H9 (cell line): ENCODE measurements around the gene BTN1A1. TPM values are rescaled to one million over a fixed set of nuclear protein-coding genes. Genes with fewer than 3 reads are reported as not detected.

Experiments used
- DNase-seq: peaks from one replicate; pipeline ENCODE4 v3.0.0-alpha.2; 2017
- H2AFZ ChIP-seq: one replicate; pipeline ENCODE4 v1.6.1; 2013; ENCODE audit warnings: mild to moderate bottlenecking, low read length, control low read depth, moderate library complexity
- H2AK5ac ChIP-seq: 2 replicates; pipeline ENCODE4 v1.6.1; 2013; ENCODE audit warnings: low read length, control low read depth, mixed read lengths; ENCODE audit not compliant: insufficient read length
- H2BK120ac ChIP-seq: one replicate; pipeline ENCODE4 v1.6.1; 2013; ENCODE audit warnings: low read depth, mild to moderate bottlenecking, low read length, control low read depth, inconsistent platforms; ENCODE audit not compliant: poor library complexity, severe bottlenecking
- H2BK12ac ChIP-seq: 2 replicates; pipeline ENCODE4 v1.6.1; 2013; ENCODE audit warnings: low read length, control low read depth, mixed read lengths, low read depth; ENCODE audit not compliant: insufficient read length
- H2BK15ac ChIP-seq: 2 replicates; pipeline ENCODE4 v1.6.1; 2013; ENCODE audit warnings: low read depth, low read length, control low read depth
- H2BK20ac ChIP-seq: one replicate; pipeline ENCODE4 v1.6.1; 2013; ENCODE audit warnings: low read depth, mild to moderate bottlenecking, low read length, control low read depth, inconsistent platforms; ENCODE audit not compliant: poor library complexity, severe bottlenecking
- H2BK5ac ChIP-seq: 2 replicates; pipeline ENCODE4 v1.6.1; 2013; ENCODE audit warnings: low read length, control low read depth, mixed read lengths; ENCODE audit not compliant: insufficient read length
- H3K14ac ChIP-seq: 2 replicates; pipeline ENCODE4 v1.6.1; 2013; ENCODE audit warnings: low read length, control low read depth; ENCODE audit not compliant: insufficient read depth
- H3K18ac ChIP-seq: 2 replicates; pipeline ENCODE4 v1.6.1; 2013; ENCODE audit warnings: low read depth, mild to moderate bottlenecking, mixed read lengths, low read length, control low read depth; ENCODE audit not compliant: insufficient read length
- H3K23ac ChIP-seq: 2 replicates; pipeline ENCODE4 v1.6.1; 2013; ENCODE audit warnings: low read length, control low read depth, mixed read lengths, low read depth; ENCODE audit not compliant: insufficient read length
- H3K23me2 ChIP-seq: 2 replicates; pipeline ENCODE4 v1.6.1; 2013; ENCODE audit warnings: low read depth, mild to moderate bottlenecking, mixed read lengths, low read length, control low read depth; ENCODE audit not compliant: insufficient read length, poor library complexity, severe bottlenecking
- H3K27ac ChIP-seq: 2 replicates; pipeline ENCODE4 v1.5.1; 2013; ENCODE audit warnings: low read length, control low read depth, mixed read lengths, low read depth; ENCODE audit not compliant: insufficient read length
- H3K27me3 ChIP-seq: 2 replicates; pipeline ENCODE4 v1.6.1; 2013; ENCODE audit warnings: low read length, control low read depth, inconsistent platforms; ENCODE audit not compliant: insufficient read depth
- H3K4ac ChIP-seq: 2 replicates; pipeline ENCODE4 v1.6.1; 2013; ENCODE audit warnings: low read depth, mild to moderate bottlenecking, control low read depth, inconsistent platforms, low read length, moderate library complexity
- H3K4me1 ChIP-seq: 2 replicates; pipeline ENCODE4 v1.6.1; 2013; ENCODE audit warnings: low read length, control low read depth, inconsistent platforms; ENCODE audit not compliant: insufficient read depth
- H3K4me2 ChIP-seq: 2 replicates; pipeline ENCODE4 v1.6.1; 2013; ENCODE audit warnings: low read length, control low read depth, mixed read lengths; ENCODE audit not compliant: insufficient read length, insufficient read depth
- H3K56ac ChIP-seq: 2 replicates; pipeline ENCODE4 v1.6.1; 2013; ENCODE audit warnings: low read depth, mild to moderate bottlenecking, mixed read lengths, low read length, control low read depth; ENCODE audit not compliant: insufficient read length
- H3K79me1 ChIP-seq: 2 replicates; pipeline ENCODE4 v1.6.1; 2013; ENCODE audit warnings: low read depth, mild to moderate bottlenecking, moderate library complexity, low read length, control low read depth, inconsistent platforms; ENCODE audit not compliant: insufficient read depth, poor library complexity, severe bottlenecking
- H3K79me2 ChIP-seq: 2 replicates; pipeline ENCODE4 v1.6.1; 2013; ENCODE audit warnings: low read length, control low read depth, inconsistent platforms; ENCODE audit not compliant: insufficient read depth
- H3K9ac ChIP-seq: 2 replicates; pipeline ENCODE4 v1.6.1; 2013; ENCODE audit warnings: low read length, control low read depth, mixed read lengths; ENCODE audit not compliant: insufficient read length; ENCODE audit errors: extremely low read depth
- H3K9me3 ChIP-seq: one replicate; pipeline ENCODE4 v1.6.1; 2013; ENCODE audit warnings: low read depth, low read length, inconsistent platforms; ENCODE audit not compliant: control insufficient read depth
- H3T11ph ChIP-seq: one replicate; pipeline ENCODE4 v1.6.1; 2013; ENCODE audit warnings: mild to moderate bottlenecking, low read length, control low read depth, inconsistent platforms
- H4K20me1 ChIP-seq: one replicate; pipeline ENCODE4 v1.6.1; 2013; ENCODE audit not compliant: control insufficient read depth, insufficient read length, insufficient read depth
- H4K5ac ChIP-seq: 2 replicates; pipeline ENCODE4 v1.6.1; 2013; ENCODE audit warnings: low read depth, mild to moderate bottlenecking, mixed read lengths, low read length, control low read depth; ENCODE audit not compliant: insufficient read length
- H4K8ac ChIP-seq: replicated peaks from 2 replicates; pipeline ENCODE4 v1.6.1; 2013; ENCODE audit warnings: low read length, control low read depth, mixed read lengths, low read depth; ENCODE audit not compliant: insufficient read length
- H4K91ac ChIP-seq: 2 replicates; pipeline ENCODE4 v1.6.1; 2013; ENCODE audit warnings: low read depth, mild to moderate bottlenecking, moderate library complexity, mixed read lengths, low read length, control low read depth; ENCODE audit not compliant: insufficient read length
- H3K27ac Mint-ChIP-seq, 3 experiments: 2 replicates in 2 of 3; 3 replicates in 1 of 3; pipeline ENCODE4 v1.8.0; 2020 to 2021; ENCODE audit warnings: mixed read lengths in 3 of 3, mild to moderate bottlenecking in 1 of 3, moderate library complexity in 1 of 3
- H3K27me3 Mint-ChIP-seq: 2 replicates; pipeline ENCODE4 v1.8.0; 2021; ENCODE audit warnings: low read depth, mild to moderate bottlenecking, moderate library complexity, mixed read lengths
- H3K36me3 Mint-ChIP-seq, 3 experiments: 2 replicates in 2 of 3; 3 replicates in 1 of 3; pipeline ENCODE4 v1.8.0; 2020 to 2021; ENCODE audit warnings: low read depth in 3 of 3, mixed read lengths in 3 of 3; ENCODE audit not compliant: insufficient read depth in 1 of 3
- H3K4me1 Mint-ChIP-seq, 2 experiments: 2 replicates each; pipeline ENCODE4 v1.8.0; 2020; ENCODE audit warnings: mixed read lengths in 2 of 2
- H3K4me3 Mint-ChIP-seq, 2 experiments: 2 replicates in 1 of 2; 3 replicates in 1 of 2; pipeline ENCODE4 v1.8.0; 2020 to 2021; ENCODE audit warnings: mild to moderate bottlenecking in 2 of 2, mixed read lengths in 2 of 2, moderate library complexity in 1 of 2
- H3K9me3 Mint-ChIP-seq, 2 experiments: 2 replicates in 1 of 2; 3 replicates in 1 of 2; pipeline ENCODE4 v1.8.0; 2020; ENCODE audit warnings: mild to moderate bottlenecking in 2 of 2, mixed read lengths in 2 of 2, moderate library complexity in 1 of 2
- CTCF ChIP-seq: fragments of 200-600 bp; sonication (generic); conservative IDR thresholded peaks from 3 replicates; pipeline ENCODE4 v1.8.0; 2021; ENCODE audit warnings: antibody characterized with exemption, mild to moderate bottlenecking
- WGBS: extraction: QIAGEN DNeasy Blood & Tissue Kit; methylation state at CpG from one replicate; pipeline ENCODE4 v1.1.7; 2013; ENCODE audit warnings: missing lambda C conversion rate, low lambda C conversion rate, mixed read lengths; ENCODE audit not compliant: insufficient read length; ENCODE audit errors: extremely low coverage; 5-methylcytosine and 5-hydroxymethylcytosine counted together
- total RNA-seq: library from RNA; stranded (reverse); gene quantifications from 2 replicates; pipeline ENCODE4 v1.2.1, GENCODE V29; 2021

BTN1A1 gene
- total RNA-seq, 1 experiment from 2014 or later = 0.15 TPM

GRCh38 chr6:26534681-26535465 lies 34.8 kb downstream of the BTN1A1 start:
- H3K18ac ChIP-seq = no peak overlapping the region
- H3K4ac ChIP-seq = no peak overlapping the region
- no peak overlapping the region for H2BK12ac ChIP-seq
- peaks cover under 1 to 1% (median under 1%) of the 10 kb centered on the region in 3 experiments; a peak in 5 of 7 replicates for H3K36me3 Mint-ChIP-seq
- no peak for TF ChIP-seq CTCF
- peak overlapping the region in 1 of 3 experiments; percentile 60; a peak in 2 of 7 replicates for H3K27ac Mint-ChIP-seq
- peak overlapping the region in 1 of 2 experiments; percentile 69; a peak in 2 of 5 replicates for H3K4me3 Mint-ChIP-seq
- peaks cover 33 to 34% of the 10 kb centered on the region in 2 experiments for H3K4me1 Mint-ChIP-seq
- no peak overlapping the region for H4K8ac ChIP-seq
- no peak overlapping the region for H2AK5ac ChIP-seq
- no peak overlapping the region for H3K56ac ChIP-seq
- no peak overlapping the region for H3K27ac ChIP-seq
- no peak overlapping the region for H2BK15ac ChIP-seq
- no peak overlapping the region for H2BK5ac ChIP-seq
- H3K9ac ChIP-seq = no peak overlapping the region
- peaks cover 2 to 5% of the 10 kb centered on the region in 2 experiments; a peak in 2 of 5 replicates for H3K9me3 Mint-ChIP-seq
- H2AFZ ChIP-seq = no peak overlapping the region
- no peaks in the 10 kb centered on the region for H3K79me2 ChIP-seq
- no peak overlapping the region for H2BK20ac ChIP-seq
- no peak overlapping the region for H2BK120ac ChIP-seq
- DNase-seq = no peak
- H3K27me3 Mint-ChIP-seq = peaks cover 13% of the 10 kb centered on the region
- no peak overlapping the region for H3T11ph ChIP-seq
- no peaks in the 10 kb centered on the region for H3K9me3 ChIP-seq
- H3K27me3 ChIP-seq = no peaks in the 10 kb centered on the region
- no peak overlapping the region for H4K5ac ChIP-seq
- H3K23me2 ChIP-seq = peaks cover 6% of the 10 kb centered on the region
- H3K14ac ChIP-seq = no peak overlapping the region
- H3K23ac ChIP-seq = no peak overlapping the region
- H3K4me2 ChIP-seq = no peak overlapping the region
- no peaks in the 10 kb centered on the region; the same call in 1 of the 2 replicates for H3K4me1 ChIP-seq
- no peaks in the 10 kb centered on the region for H3K79me1 ChIP-seq
- no peaks in the 10 kb centered on the region for H4K20me1 ChIP-seq
- no peak overlapping the region for H4K91ac ChIP-seq
- no CpG with 5 or more reads among the region's 6 CpGs for WGBS
